Stimulated activated CD8-positive, alpha-beta memory T cell treated with anti-CD3 and anti-CD28 coated beads, Interleukin-7, amount 100 ng/mL, for 4 hours (primary cell): ENCODE data around the gene ARGLU1.
A peak's percentile ranks its signal among the peaks of the same experiment; 100 is the strongest.

Experiments
- DNase-seq, 2 donors: peaks; one replicate each; pipeline ENCODE4 v3.0.0-alpha.2; 2020; ENCODE audit warnings: low read depth in 2 of 2

Gene ARGLU1

GRCh38 chr13:106587787-106588186 is 19.9 kb upstream of the ARGLU1 start:
- no peak for DNase-seq

GRCh38 chr13:106586648-106587166 is 18.8 kb upstream of the ARGLU1 start:
- DNase-seq, result no peak

GRCh38 chr13:106581225-106581624 is 13.3 kb upstream of the ARGLU1 start:
- DNase-seq, result no peak

- DNase-seq, result no peak
Observed at GRCh38 chr13:106575896-106576295, 8.0 kb upstream of the ARGLU1 start.

GRCh38 chr13:106573868-106574267 is 5.9 kb upstream of the ARGLU1 start:
- no peak for DNase-seq

- no peak for DNase-seq
Observed at GRCh38 chr13:106573284-106573846, 5.4 kb upstream of the ARGLU1 start.

- DNase-seq, result peak; percentile 69 to 75
Observed at GRCh38 chr13:106570299-106570852, 2.4 kb upstream of the ARGLU1 start.

GRCh38 chr13:106569233-106570095 is 1.5 kb upstream of the ARGLU1 start:
- no peak for DNase-seq

- DNase-seq, result no peak
Observed at GRCh38 chr13:106568299-106569003, 514 bp upstream of the ARGLU1 start.

- DNase-seq, result no peak
Observed at GRCh38 chr13:106566641-106567473, 1.1 kb downstream of the ARGLU1 start.

- DNase-seq, result no peak
Observed at GRCh38 chr13:106565127-106565775, 2.7 kb downstream of the ARGLU1 start.

- DNase-seq, result no peak
Observed at GRCh38 chr13:106562301-106562700, 5.6 kb downstream of the ARGLU1 start.

- peak; percentile 22 to 24 for DNase-seq
Observed at GRCh38 chr13:106561551-106562170, 6.3 kb downstream of the ARGLU1 start.

GRCh38 chr13:106560821-106561220 is 7.1 kb downstream of the ARGLU1 start:
- DNase-seq, result no peak

GRCh38 chr13:106558527-106558926 is 9.4 kb downstream of the ARGLU1 start:
- DNase-seq, result no peak

GRCh38 chr13:106555631-106556328 is 12.2 kb downstream of the ARGLU1 start:
- DNase-seq, result no peak

GRCh38 chr13:106551751-106552150 is 16.2 kb downstream of the ARGLU1 start:
- DNase-seq, result no peak

- DNase-seq, result no peak
Observed at GRCh38 chr13:106551350-106551749, 16.6 kb downstream of the ARGLU1 start.

- no peak for DNase-seq
Observed at GRCh38 chr13:106550570-106551135, 17.3 kb downstream of the ARGLU1 start.
